Putamen (tissue), 1 donor: ENCODE measurements around the gene ORMDL1.
A peak's percentile ranks its signal among the peaks of the same experiment; 100 is the strongest.
"Not testable (repeated sequence)": the region's sequence is repeated elsewhere in the genome, so short reads cannot be mapped to it uniquely, and the experiment has no call there.

Source experiments
- DNase-seq: peaks from one replicate; pipeline ENCODE4 v3.0.0-alpha.2; 2016; ENCODE audit warnings: low spot score

Gene ORMDL1

DNA sequence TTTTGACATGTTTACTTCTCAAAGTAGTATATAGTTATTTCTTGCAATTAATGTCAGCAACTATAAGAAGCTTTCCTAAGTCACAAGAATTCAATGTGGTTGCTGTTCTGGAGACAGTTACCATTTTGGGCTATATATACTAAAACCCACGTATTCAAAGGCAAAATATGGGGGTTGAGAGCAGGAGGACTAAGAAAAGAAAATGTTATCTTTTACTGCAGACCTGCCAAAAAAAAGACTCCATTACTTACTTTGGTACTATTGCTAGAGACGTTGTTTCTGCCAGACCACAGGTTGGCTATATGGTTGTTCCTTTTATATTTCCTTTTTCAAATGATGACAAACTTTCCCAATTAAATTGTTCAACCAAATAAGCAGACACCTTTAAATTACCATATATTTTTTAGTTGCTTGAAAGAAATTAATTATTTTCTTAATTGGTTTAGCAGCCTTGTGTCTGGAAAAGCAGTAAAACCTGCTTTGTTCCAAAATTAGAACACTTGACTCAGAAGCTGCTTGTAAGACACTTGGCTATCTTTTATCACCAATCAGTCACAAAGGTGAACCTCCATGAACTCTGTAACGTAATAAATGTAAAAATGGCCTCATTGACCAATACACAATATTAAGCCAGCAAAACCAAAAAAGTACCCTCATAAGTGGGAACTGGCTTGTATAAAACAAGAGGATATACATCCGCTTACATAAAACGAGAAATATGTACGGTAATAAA lies 13.4 kb downstream of the ORMDL1 start:
- no peak for DNase-seq

GRCh38 chr2:189763908-189764661 lies 20.1 kb downstream of the ORMDL1 start:
- DNase-seq, result no peak

- peak; percentile 94 for DNase-seq
Observed at GRCh38 chr2:189762551-189763298, 21.4 kb downstream of the ORMDL1 start, which contains the start of gene OSGEPL1. TSS of gene OSGEPL1 (minus strand) at chr2:189762792. CDS start at chr2:189761640, 1,152 bp downstream.

DNA sequence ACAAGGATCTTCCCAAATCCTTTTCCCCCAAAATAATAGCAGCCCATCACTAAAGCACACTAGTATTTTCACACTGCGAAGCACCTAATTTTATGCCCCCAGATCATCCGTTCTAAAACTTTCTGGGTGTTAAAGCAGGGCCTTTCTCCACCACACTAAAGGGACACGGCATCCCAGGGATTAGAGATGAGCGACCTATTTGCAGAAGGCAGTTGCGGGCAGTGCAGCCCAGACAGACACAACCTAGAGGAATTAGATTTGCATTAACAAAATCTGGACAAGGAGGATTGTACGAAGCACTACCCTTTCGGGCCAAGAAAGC lies 21.9 kb downstream of the ORMDL1 start:
- no peak for DNase-seq

GRCh38 chr2:189760154-189760553 lies 24.0 kb downstream of the ORMDL1 start:
- DNase-seq, result not testable (repeated sequence)

GRCh38 chr2:189756311-189756952 lies 27.7 kb downstream of the ORMDL1 start:
- DNase-seq, result no peak

- no peak for DNase-seq
Observed at GRCh38 chr2:189751080-189751658, 33.0 kb downstream of the ORMDL1 start.

DNA sequence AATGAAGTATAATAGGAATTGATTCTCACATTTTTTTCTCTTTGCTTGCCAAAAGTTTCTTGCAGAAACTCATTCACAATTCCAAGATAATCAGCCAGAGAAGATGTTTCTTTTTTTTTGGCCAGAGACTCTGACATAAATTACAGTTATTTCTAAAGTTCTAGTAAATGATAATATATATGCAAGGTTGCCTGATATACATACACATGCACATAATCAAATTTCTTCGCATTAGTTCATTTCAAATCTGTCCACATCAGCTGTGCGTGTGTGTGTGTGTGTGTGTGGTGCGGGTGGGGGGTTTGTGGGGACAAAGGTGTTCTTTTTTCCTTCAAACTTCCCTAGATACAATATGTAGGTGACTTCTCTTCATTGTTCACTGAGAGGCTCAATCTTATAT lies 54.7 kb downstream of the ORMDL1 start:
- no peak for DNase-seq

DNA sequence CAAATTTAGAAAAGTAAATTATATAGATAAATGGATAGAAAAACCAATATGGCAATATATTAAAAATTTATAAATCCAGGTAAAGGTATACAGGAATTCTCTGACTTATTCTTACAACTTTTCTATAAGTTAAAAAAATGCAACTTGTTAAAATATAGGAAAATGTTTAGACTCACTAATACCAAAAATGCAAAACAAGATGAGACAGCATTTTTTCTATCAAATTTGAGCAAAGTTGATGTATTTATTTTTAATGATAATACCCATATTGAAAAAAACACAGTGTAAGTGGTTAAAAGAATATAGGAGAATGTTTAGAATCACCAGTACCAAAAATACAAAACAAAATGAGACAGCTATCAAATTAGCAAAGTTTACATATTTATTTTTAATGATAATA lies 57.3 kb downstream of the ORMDL1 start:
- no peak for DNase-seq

GRCh38 chr2:189726271-189726670 lies 57.9 kb downstream of the ORMDL1 start:
- DNase-seq, result no peak

DNA sequence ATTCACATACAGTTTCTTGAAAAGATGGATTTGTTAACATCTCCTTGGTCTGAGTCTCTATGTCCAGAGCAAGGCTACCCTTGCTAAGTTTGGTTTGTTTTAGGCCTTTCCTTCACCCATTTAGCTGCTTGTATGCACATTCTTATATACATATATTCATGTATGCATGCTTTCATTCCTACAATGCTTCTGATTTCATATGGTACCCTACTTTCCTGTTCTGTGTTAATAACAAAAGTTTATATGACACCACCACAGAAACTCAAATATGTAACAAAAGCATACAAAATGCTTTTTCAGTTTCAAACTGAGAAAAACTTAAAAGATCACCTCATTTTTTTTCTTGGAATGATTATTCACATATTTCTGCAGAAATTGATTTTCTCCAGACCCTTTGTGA lies 60.9 kb downstream of the ORMDL1 start:
- no peak for DNase-seq
